TTC549 (cell line): ENCODE data around the gene WIPI1.
"Not testable (repeated sequence)": the region's sequence is repeated elsewhere in the genome, so short reads cannot be mapped to it uniquely, and the experiment has no call there.

Source experiments
- FAIRE-seq: peaks from 2 replicates; lab custom pipeline; 2012; peaks lifted over from hg19 to GRCh38; lab: Jason Lieb, UNC

WIPI1 gene

DNA sequence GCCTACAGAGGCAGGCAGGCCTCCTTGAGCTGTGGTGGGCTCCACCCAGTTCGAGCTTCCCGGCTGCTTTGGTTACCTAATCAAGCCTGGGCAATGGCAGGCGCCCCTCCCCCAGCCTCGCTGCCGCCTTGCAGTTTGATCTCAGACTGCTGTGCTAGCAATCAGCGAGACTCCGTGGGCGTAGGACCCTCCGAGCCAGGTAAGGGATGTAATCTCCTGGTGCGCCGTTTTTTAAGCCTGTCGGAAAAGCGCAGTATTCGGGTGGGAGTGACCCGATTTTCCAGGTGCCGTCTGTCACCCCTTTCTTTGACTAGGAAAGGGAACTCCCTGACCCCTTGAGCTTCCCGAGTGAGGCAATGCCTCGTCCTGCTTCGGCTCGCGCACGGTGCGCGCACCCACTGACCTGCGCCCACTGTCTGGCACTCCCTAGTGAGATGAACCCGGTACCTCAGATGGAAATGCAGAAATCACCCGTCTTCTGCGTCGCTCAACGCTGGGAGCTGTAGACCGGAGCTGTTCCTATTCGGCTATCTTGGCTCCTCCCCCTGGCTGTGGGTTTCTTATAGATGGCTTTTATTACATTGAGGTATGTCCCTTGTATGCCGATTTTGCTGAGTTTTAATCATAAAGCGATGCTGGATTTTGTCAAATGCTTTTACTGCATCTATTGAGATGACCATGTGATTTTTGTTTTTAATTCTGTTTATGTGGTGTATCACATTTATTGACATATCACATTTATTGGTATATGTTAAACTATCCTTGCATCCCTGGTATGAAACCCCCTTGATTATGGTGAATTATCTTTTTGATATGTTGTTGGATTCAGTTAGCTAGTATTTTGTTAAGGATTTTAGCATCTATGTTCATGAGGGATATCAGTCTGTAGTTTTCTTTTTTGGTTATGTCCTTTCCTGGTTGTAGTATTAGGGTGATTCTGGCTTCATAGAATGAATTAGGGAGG is 43.4 kb downstream of the WIPI1 start:
- not testable (repeated sequence) for FAIRE-seq

DNA sequence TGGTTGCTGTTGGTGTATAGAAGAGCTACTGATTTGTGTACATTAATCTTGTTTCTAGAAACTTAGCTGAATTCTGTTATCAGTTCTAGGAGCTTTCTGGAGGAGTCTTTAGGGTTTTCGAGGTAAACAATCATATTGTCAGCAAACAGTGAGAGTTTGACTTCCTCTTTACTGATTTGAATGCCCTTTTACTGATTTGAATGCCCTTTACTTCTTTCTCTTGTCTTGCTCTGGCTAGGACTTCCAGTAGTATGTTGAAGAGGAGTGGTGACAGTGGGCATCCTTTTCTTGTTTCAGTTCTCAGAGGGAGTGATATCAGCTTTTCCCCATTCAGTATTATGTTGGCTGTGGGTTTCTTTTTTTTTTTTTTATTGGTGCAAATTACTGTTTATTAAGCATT is 49.6 kb downstream of the WIPI1 start:
- FAIRE-seq, result not testable (repeated sequence)

DNA sequence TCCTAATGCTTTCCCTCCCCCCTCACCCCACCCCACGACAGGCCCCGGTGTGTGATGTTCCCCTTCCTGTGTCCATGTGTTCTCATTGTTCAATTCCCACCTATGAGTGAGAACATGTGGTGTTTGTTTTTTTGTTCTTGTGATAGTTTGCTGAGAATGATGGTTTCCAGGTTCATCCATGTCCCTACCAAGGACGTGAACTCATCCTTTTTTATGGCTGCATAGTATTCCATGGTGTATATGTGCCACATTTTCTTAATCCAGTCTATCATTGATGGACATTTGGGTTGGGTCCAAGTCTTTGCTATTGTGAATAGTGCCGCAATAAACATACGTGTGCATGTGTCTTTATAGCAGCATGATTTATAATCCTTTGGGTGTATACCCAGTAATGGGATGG is 53.5 kb downstream of the WIPI1 start:
- FAIRE-seq, result not testable (repeated sequence)

DNA sequence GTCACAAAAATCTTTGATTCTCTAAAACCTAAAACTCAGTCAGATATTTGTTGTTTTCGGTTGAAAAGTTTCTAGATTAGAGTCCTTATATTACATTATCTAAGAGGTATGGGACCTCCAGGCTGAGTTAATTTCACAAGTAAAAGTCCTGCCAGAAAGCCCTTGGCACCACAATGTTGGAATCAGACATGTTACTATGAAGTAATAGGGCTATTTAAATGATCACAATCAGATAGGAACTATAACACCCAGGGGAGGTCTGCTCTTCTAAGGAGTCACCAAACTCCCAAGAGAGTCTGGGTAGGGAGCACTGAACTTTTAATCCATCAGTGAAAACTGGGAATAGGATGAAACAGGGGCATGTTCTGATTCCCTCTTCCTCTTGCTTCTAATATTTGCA is 54.2 kb downstream of the WIPI1 start:
- FAIRE-seq, result no peak

DNA sequence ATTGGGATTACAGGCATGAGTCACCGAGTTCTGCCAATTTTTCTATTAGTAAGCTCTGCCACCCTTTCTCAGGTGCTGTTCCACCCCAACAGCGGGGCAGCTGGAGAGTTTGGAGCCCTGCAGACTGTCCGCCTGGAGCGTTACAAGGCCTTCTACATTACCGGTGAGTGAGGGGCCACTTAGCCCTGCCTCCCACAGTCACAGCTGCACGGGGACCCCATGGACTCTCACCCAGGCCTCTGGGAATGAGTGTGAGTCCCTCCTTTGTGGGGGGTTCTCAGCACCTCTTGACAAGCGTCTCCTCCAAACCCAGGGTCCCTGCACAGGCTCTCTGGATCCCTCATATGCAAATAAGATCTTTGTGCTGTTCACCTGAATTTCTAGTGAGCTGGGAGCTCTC is 56.0 kb downstream of the WIPI1 start:
- FAIRE-seq, result no peak

GRCh38 chr17:68400404-68400735 is 56.9 kb downstream of the WIPI1 start:
- no peak for FAIRE-seq

GRCh38 chr17:68399638-68400403 is 57.5 kb downstream of the WIPI1 start:
- FAIRE-seq, result no peak

DNA sequence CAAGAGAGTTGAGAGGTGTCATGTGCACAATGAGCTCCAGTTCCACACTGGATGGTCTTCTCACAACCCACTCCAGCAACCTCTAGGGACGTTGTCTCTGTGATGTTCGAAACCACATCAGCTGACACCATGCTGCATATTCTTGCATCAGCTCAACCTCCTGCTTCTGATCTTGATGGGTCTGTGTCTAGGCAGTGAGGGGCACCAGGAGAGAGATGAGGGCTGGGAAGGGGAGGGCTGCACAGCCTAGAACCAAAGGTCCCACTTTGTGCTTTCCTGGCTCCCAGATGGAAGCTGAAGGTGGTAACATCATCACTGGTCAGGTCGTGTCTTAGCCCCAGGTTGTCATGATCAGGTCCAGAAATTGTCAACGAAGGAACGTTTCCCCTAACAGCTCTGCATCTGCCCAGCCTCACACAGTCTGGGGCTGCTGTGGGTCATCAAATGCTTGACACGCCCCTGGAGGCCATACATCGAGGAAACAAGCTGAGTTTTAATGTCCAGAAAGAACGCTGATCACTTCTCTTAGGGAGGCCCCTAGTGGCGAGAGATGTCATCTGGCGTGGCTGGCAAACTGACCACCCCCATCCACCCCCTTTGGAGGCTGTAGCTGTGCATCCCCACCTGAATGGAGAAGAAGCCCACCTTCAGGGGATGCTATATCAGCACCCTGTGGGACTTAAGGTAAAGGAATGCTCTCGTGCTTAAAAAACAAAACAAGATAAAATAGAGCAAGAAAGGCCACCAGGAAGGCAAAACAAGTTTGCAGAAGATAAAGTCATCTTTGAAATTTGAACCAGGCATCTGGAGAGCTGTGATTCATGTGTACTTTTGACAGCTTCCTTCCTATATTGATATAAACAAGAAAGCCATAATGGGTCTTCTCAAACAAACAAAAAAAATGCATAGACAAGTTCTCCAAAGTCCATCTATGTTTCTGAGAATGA is 58.3 kb downstream of the WIPI1 start:
- FAIRE-seq, result no peak

DNA sequence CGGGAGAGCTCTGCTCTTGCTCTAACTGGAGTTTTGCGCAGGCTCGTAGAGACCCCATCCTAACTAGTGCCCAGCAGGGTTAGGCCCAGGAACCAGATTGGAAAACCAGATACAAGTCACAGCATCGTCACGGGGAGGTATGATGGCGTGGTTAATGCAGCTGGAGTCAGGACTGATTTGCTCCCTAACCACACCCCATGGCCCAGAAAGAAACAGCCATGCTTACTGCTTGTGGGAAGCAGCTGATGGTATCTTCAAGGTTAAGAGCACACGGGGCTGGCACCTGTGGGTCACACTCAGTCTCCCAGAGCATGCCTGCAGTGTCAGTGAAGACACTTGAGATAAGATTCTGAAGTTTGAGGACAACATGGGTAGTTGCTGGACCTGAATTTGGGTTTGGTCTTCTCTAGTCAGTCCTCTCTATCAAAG is 60.2 kb downstream of the WIPI1 start:
- no peak for FAIRE-seq

DNA sequence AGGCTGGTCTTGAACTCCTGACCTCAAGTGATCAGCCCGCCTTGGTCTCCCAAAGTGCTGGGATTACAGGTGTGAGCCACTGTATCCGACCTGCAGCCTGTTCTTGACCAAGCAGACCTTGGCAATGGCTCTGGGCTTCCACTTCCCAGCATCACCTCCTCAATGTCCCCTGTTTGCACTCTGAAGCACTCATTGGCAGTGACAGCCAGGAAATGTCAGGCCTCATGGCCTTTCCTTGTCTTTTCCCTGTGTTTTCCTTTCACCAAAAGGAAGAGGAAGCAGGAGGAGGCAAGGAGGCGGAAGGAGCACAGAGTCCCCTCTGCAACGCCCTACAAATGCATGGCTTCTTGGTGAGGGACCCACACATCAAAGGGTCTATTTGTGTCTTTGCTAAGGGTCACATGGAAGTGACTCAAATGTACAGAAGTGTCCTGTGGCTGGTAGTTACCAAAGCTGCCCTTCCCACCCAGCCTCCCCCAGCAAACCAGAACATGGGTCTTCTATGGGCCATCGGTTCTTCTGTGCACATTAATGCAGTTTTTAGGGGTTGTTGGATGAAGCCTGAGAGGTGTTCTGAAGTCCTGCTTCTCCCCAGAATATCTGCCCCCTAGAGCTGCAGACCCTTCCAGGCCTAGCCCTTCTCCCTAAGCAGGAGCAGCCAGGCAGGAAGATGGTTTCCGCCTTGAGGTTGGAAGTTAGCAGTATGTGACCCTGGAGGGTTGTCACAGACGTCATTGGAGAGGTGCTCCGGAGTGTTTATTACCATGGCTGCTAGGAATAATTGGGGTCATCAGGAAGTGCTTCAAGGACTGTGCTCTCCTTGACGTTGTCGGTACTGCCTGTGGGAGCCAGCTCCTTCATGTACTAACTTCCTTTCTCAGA is 60.8 kb downstream of the WIPI1 start:
- no peak for FAIRE-seq

GRCh38 chr17:68394608-68395331 is 62.5 kb downstream of the WIPI1 start:
- FAIRE-seq, result no peak

DNA sequence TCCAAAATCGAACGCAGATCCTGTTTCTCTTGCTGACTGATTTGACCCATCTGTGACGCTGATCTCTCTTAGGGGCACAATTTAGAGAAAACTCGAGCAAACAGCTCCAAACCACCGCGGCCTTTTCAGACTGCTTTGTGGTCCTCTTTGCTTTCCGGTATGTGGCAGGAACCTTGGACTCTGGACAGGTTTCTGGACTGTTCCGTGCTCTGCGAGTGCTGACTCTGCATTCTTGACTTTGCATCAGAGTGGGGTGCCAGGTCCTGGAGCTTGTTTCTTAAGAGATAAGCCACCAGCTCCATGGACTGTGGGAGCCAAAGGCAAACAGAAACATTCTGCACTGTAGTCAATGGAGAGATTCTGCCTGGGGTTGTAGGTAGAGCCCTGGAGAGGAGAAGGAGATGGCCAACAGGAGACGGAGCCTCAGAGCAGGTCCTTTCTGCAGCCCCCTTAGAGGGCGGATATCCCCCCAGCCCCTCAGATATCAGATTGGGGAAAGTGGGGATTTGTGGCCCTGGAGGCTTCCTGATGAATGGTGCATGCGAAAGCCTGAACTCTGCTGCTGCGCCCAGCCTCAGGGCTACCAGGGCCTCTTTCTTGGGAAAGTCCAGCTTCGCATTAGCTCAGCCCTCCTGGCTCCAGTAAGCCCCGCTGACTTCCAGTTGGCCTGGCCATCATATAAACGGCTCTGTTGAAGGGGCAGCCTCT is 65.6 kb downstream of the WIPI1 start:
- FAIRE-seq, result no peak

DNA sequence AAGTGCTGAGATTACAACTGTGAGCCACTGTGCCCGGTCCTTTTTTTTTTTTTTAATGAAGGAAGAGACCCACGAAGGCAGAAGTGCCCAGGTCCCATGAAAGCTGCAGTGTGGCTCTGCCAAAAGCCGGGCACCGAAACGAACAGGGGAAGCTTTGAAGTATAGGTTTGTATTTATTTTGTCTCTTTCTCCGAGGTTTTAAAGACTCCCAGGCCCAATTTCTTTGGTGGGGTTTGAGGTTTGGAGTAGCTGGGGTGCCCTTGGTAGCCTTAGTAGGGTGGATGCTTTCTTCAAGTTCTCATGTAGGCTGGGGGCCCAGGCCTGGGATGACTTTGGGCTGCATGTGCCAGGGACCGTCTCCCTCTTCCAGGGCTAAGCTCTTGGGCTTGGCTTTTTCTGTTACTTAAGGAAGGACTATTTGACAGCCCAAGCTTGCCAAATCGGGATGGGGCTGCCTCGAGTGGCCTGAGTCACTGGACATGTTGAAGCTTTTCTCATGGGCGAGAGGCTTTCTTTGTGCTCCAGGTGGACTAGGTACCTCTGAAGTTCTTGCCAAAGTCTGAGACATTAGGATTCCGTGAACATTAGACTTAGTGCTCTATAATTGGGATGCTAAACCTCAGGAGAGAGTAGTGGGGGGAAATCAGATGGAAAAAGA is 66.3 kb downstream of the WIPI1 start:
- FAIRE-seq, result no peak

- no peak for FAIRE-seq
Observed at GRCh38 chr17:68389041-68389440, 68.3 kb downstream of the WIPI1 start.

DNA sequence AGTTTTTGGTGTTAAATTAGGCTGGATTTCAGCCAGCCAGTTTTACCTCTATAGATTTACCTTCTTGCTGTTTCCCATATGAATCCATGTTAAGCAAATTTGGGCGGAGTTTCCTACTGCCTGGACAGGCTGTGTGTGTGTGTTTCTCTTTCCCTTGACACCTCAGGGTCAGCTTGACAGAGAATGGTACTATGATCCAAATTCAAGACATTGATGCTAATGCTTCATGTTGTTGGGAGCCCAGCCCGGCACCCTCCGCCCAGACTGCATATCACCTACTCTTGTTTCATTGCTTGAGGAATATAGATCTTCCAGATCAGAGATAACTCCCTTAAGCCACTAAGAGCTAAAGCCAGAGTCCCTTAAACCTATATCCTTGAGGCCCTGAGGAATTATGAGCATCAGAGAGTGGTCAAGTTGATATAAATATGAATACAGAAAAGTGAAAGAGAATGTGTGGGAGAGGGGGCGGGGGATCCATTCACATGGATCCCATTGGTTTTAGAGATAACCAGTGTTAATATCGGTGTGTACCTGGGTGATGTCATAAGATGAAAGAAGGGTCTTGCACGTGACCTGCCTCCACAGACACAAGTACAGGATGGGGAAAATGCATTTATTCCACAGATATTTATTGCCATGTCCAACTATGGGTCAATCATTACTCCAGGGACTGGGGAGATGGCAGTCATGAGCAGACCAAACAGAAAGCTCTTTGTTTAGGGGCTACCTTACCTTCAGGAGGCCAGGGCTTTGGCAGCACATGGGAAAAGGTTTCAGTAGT is 69.7 kb downstream of the WIPI1 start:
- no peak for FAIRE-seq

GRCh38 chr17:68385490-68386215 is 71.6 kb downstream of the WIPI1 start:
- FAIRE-seq, result no peak

DNA sequence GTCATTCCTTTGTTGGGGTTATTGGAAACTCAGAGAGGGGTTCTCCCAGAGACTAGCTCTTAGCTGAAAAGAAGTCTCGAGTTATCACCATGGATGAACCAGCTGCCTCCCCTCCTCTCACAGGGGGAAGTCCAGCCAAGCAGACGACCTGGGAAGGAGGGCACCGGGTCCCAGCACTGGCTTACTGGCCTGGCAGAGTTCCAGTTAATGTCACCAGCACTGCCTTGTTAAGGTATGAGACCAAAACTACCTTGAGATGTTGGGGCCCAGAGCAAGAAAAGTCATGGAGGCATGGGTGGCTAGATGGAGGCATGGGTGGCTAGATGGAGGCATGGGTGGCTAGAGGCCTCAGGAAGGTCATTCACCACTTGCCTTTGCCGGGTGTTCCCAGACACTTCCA is 72.4 kb downstream of the WIPI1 start:
- FAIRE-seq, result no peak

- no peak for FAIRE-seq
Observed at GRCh38 chr17:68384471-68384870, 72.8 kb downstream of the WIPI1 start.
